Peyer's patch (tissue), 4 donors: Measurements from ENCODE around the gene PCNT.

Source experiments
- POLR2A ChIP-seq, 2 donors: fragments of 450-650 bp; IDR thresholded peaks; one replicate each; pipeline ENCODE4 v1.5.1; 2017; ENCODE audit warnings: antibody characterized with exemption in 2 of 2, mild to moderate bottlenecking in 2 of 2, moderate library complexity in 2 of 2
- TF ChIP-seq, protein P1 (sequence below), 6 experiments: fragments of 450-650 bp in 4 of 6; fragments of 200-600 bp in 2 of 6; sonication (generic) in 1 of 6; IDR thresholded peaks; one replicate each; pipeline ENCODE4 v1.5.1; 2017 to 2019; ENCODE audit warnings: antibody characterized with exemption in 6 of 6, mild to moderate bottlenecking in 3 of 6, moderate library complexity in 1 of 6

DNA sequence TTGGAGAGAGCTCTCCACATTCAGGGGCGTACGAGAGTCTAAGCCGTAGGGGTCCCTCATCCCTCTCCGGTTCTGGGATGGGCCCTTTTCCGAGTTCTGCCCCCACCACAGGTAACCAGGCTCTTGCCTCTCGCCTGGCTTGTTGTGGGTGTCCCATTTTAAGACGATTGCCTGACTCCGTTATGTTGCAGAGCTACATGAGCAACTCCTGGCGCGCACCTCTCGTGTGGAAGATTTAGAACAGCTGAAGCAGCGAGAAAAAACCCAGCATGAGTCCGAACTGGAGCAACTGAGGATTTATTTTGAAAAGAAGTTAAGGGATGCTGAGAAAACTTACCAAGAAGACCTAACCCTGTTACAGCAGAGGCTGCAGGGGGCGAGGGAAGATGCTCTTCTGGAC is 29.0 kb downstream of the PCNT start:
- TF ChIP-seq, protein P1, sequence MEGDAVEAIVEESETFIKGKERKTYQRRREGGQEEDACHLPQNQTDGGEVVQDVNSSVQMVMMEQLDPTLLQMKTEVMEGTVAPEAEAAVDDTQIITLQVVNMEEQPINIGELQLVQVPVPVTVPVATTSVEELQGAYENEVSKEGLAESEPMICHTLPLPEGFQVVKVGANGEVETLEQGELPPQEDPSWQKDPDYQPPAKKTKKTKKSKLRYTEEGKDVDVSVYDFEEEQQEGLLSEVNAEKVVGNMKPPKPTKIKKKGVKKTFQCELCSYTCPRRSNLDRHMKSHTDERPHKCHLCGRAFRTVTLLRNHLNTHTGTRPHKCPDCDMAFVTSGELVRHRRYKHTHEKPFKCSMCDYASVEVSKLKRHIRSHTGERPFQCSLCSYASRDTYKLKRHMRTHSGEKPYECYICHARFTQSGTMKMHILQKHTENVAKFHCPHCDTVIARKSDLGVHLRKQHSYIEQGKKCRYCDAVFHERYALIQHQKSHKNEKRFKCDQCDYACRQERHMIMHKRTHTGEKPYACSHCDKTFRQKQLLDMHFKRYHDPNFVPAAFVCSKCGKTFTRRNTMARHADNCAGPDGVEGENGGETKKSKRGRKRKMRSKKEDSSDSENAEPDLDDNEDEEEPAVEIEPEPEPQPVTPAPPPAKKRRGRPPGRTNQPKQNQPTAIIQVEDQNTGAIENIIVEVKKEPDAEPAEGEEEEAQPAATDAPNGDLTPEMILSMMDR (IDR thresholded peaks at IDR 0.05): no peak
- TF ChIP-seq POLR2A (IDR thresholded peaks at IDR 0.05): no peak
